K562 (cell line): ENCODE results near the gene MRLN. TPM values are rescaled to one million over a fixed set of nuclear protein-coding genes. Genes with fewer than 3 reads are reported as not detected.

Source experiments
- ATAC-seq: fragments of 200-7000 bp; cut with Tn5 transposase; 3 replicates; pipeline ENCODE4 v1.9.1; 2020; ENCODE audit warnings: moderate library complexity
- BruUV-seq: library from RNA; stranded (reverse); fragments of 400-500 nt; replicated peaks from 2 replicates; lab custom pipeline; 2021; lab: Mats Ljungman, UMichigan
- CTCF ChIA-PET: fragments of 300-600 bp; formaldehyde crosslinking; extraction: SDS; loops from one replicate; lab custom pipeline; 2021; ENCODE audit warnings: low intra/inter-chr PET ratio; lab: Yijun Ruan, JAX
- POLR2A ChIA-PET: fragments of 300-600, 350-650 bp; sonication (Branson Sonifier 250); formaldehyde crosslinking; extraction: SDS; loops from one replicate; lab custom pipeline; 2021; ENCODE audit warnings: antibody characterized with exemption, inconsistent platforms; lab: Yijun Ruan, JAX
- DNase-seq, 4 experiments: peaks; one replicate each; pipeline versions ENCODE4 v3.0.0 to v3.0.0-alpha.2; 2011 to 2018; ENCODE audit warnings: low spot score in 3 of 4, mixed read lengths in 3 of 4; ENCODE audit errors: extremely low read depth in 1 of 4
- FAIRE-seq: peaks from 2 replicates; lab custom pipeline; 2011; peaks lifted over from hg19 to GRCh38; lab: Jason Lieb, UNC
- H2AFZ ChIP-seq: 2 replicates; pipeline ENCODE4 v1.6.0; 2011; ENCODE audit warnings: low read depth, low read length, control low read depth, inconsistent platforms
- H3K27ac ChIP-seq: fragments of 200-600 bp; 3 replicates; pipeline ENCODE4 v1.8.0; 2011; ENCODE audit warnings: low read depth, mild to moderate bottlenecking, control low read depth, inconsistent platforms, low read length, moderate library complexity, mixed read lengths; ENCODE audit errors: extremely low read depth
- H3K27me3 ChIP-seq, 2 experiments: fragments of 300-600 bp in 1 of 2; 2 replicates in 1 of 2; 3 replicates in 1 of 2; pipeline versions ENCODE4 v1.6.0 to v1.8.0; 2011; ENCODE audit warnings: inconsistent platforms in 2 of 2, low read length in 2 of 2, mild to moderate bottlenecking in 1 of 2, mixed read lengths in 1 of 2, moderate library complexity in 1 of 2; ENCODE audit not compliant: control insufficient read depth in 2 of 2, insufficient read depth in 2 of 2
- H3K36me3 ChIP-seq: fragments of 300-600 bp; 3 replicates; pipeline ENCODE4 v1.8.0; 2011; ENCODE audit warnings: mild to moderate bottlenecking, low read length, inconsistent platforms; ENCODE audit not compliant: control insufficient read depth, insufficient read depth
- H3K4me1 ChIP-seq, 2 experiments: fragments of 200-600 bp in 1 of 2; replicated peaks in 1 of 2; 2 replicates in 1 of 2; 3 replicates in 1 of 2; pipeline versions ENCODE4 v1.5.1 to v1.8.0; 2011; ENCODE audit warnings: inconsistent platforms in 2 of 2, low read length in 2 of 2, mild to moderate bottlenecking in 1 of 2, mixed read lengths in 1 of 2, moderate library complexity in 1 of 2; ENCODE audit not compliant: control insufficient read depth in 2 of 2, insufficient read depth in 2 of 2
- H3K4me2 ChIP-seq: 2 replicates; pipeline ENCODE4 v1.6.1; 2011; ENCODE audit warnings: low read length, control low read depth, inconsistent platforms, mixed read lengths; ENCODE audit not compliant: insufficient read depth
- H3K4me3 ChIP-seq: fragments of 200-600 bp; sonication (generic), shearing (Covaris generic); 2 replicates; pipeline ENCODE4 v1.5.1; 2016; ENCODE audit warnings: control low read depth, inconsistent platforms
- H3K79me2 ChIP-seq: fragments of 200-600 bp; 3 replicates; pipeline ENCODE4 v1.8.0; 2011; ENCODE audit warnings: low read length, inconsistent platforms; ENCODE audit not compliant: control insufficient read depth, insufficient read depth
- H3K9ac ChIP-seq, 2 experiments: 2 replicates each; pipeline versions ENCODE4 v1.6.0 to v1.6.1; 2011; ENCODE audit warnings: low read depth in 2 of 2, low read length in 2 of 2, control low read depth in 1 of 2, inconsistent platforms in 1 of 2, mild to moderate bottlenecking in 1 of 2, mixed read lengths in 1 of 2; ENCODE audit not compliant: insufficient read depth in 1 of 2
- H3K9me1 ChIP-seq: one replicate; pipeline ENCODE4 v1.6.0; 2011; ENCODE audit warnings: inconsistent platforms, mild to moderate bottlenecking, low read length, moderate library complexity; ENCODE audit not compliant: control insufficient read depth, insufficient read depth
- H3K9me3 ChIP-seq: replicated peaks from 2 replicates; pipeline ENCODE4 v1.5.1; 2011; ENCODE audit warnings: low read depth, low read length, inconsistent platforms; ENCODE audit not compliant: control insufficient read depth, insufficient read depth
- H4K20me1 ChIP-seq: replicated peaks from 2 replicates; pipeline ENCODE4 v1.6.1; 2011; ENCODE audit warnings: low read length, inconsistent platforms, mixed read lengths; ENCODE audit not compliant: control insufficient read depth, insufficient read depth
- ARID3A ChIP-seq: IDR thresholded peaks from 2 replicates; pipeline ENCODE4 v1.6.1; 2012; ENCODE audit warnings: low read depth, low read length, improper control_type of control experiment, borderline replicate concordance
- HCFC1 ChIP-seq: IDR thresholded peaks from 2 replicates; pipeline ENCODE4 v1.6.1; 2012; ENCODE audit warnings: low read depth, low read length, improper control_type of control experiment
- MNT ChIP-seq, 2 experiments: fragments of 450-650 bp; conservative IDR thresholded peaks; 2 replicates each; pipeline ENCODE4 v1.6.1; 2017; ENCODE audit warnings: mild to moderate bottlenecking in 2 of 2, moderate library complexity in 2 of 2
- MYNN ChIP-seq, 2 experiments: sonication (generic); formaldehyde crosslinking in 1 of 2; IDR thresholded peaks; 2 replicates each; pipeline versions ENCODE4 v1.5.0 to v1.6.1; 2016 to 2020; ENCODE audit warnings: antibody characterized with exemption in 1 of 2, missing genetic modification reagents in 1 of 2
- SMARCA5 ChIP-seq: fragments of 450-650 bp; IDR thresholded peaks from 2 replicates; pipeline ENCODE4 v1.6.1; 2016
- TAL1 ChIP-seq: fragments of 450-650 bp; IDR thresholded peaks from 2 replicates; pipeline ENCODE4 v1.6.1; 2016; ENCODE audit warnings: mild to moderate bottlenecking
- TSC22D4 ChIP-seq: fragments of 450-650 bp; IDR thresholded peaks from 2 replicates; pipeline ENCODE4 v1.6.1; 2016; ENCODE audit warnings: missing genetic modification characterization, missing biosample characterization, control low read depth
- ZBTB34 ChIP-seq: fragments of 250-450 bp; sonication (Bioruptor Pico); IDR thresholded peaks from 2 replicates; pipeline ENCODE4 v1.8.0; 2021; ENCODE audit warnings: mild to moderate bottlenecking, moderate library complexity
- ZFP1 ChIP-seq: fragments of 450-650 bp; formaldehyde crosslinking; IDR thresholded peaks from 2 replicates; pipeline ENCODE4 v1.4.0; 2020; ENCODE audit warnings: mild to moderate bottlenecking, mixed read lengths
- ZNF24 ChIP-seq: fragments of 450-650 bp; IDR thresholded peaks from 2 replicates; pipeline ENCODE4 v1.6.1; 2016
- ZNF431 ChIP-seq: sonication (generic); formaldehyde crosslinking; IDR thresholded peaks from 2 replicates; pipeline ENCODE4 v1.8.0; 2022; ENCODE audit warnings: mild to moderate bottlenecking, missing genetic modification reagents
- WGBS: fragments of 100-300 bp; shearing (Covaris generic); methylation state at CpG from one replicate; pipeline ENCODE4 v1.1.6; 2016; ENCODE audit warnings: low coverage, mixed read lengths; ENCODE audit not compliant: insufficient coverage; ENCODE audit errors: missing lambda C conversion rate; 5-methylcytosine and 5-hydroxymethylcytosine counted together
- in situ Hi-C: fragments of 300-500 bp; cut with MboI; formaldehyde crosslinking; loops from 4 replicates; pipeline ENCODE4 v1.15.0; 2018; ENCODE audit warnings: inconsistent platforms, mixed read lengths
- intact Hi-C: fragments of 100-400 bp; cut with micrococcal nuclease; formaldehyde crosslinking; loops from 2 replicates; pipeline ENCODE4 v1.14.2; 2022
- polyA plus RNA-seq, 8 experiments: library from polyadenylated mRNA; depleted of rRNA in 4 of 8; stranded (reverse) in 5 of 8; unstranded in 3 of 8; fragments of >200 nt; fragmentation: Nextera tagmentation in 2 of 8; fragmentation: Illumina TruSeq in 1 of 8; extraction: Ambion mirVana in 2 of 8; extraction: Trizol in 1 of 8; gene quantifications; 2 replicates each; pipeline versions ENCODE4 v1.2.1 to v1.2.3, GENCODE V29; 2011 to 2014; ENCODE audit warnings: inconsistent platforms in 1 of 8, missing spikeins in 1 of 8
- total RNA-seq, 7 experiments: library from RNA; depleted of rRNA in 6 of 7; stranded (reverse); fragments of >200 nt in 6 of 7; fragmentation: Illumina TruSeq in 2 of 7; extraction: Trizol in 2 of 7; gene quantifications; 2 replicates each; pipeline versions ENCODE4 v1.2.1 to v1.2.3, GENCODE V29; 2011 to 2021; ENCODE audit warnings: low replicate concordance in 1 of 7

Gene MRLN
- total and polyA plus RNA-seq, 9 of the 15 experiments (the other 6 are each of a cell fraction or from before 2014, with no cell fraction given), result 0.07 to 0.13 TPM; not detected in 7

- in situ Hi-C loops, result no loop called here
- Histone ChIP-seq H3K27ac (no peak overlapping the region), H3K4me3 (no peak overlapping the region), H2AFZ (peak overlapping the region; percentile 27; the same call in 1 of the 2 replicates), H3K9ac (no peak overlapping the region), H3K27me3 (no peaks in the 10 kb centered on the region), H3K9me1 (no peaks in the 10 kb centered on the region), H3K79me2 (no peaks in the 10 kb centered on the region), H3K4me2 (no peak overlapping the region), H3K36me3 (no peaks in the 10 kb centered on the region), H3K4me1 (no peaks in the 10 kb centered on the region), H4K20me1 (no peaks in the 10 kb centered on the region), H3K9me3 (no peaks in the 10 kb centered on the region; the same call in 1 of the 2 replicates)
- 45% methylated on average over 3 of the region's 3 CpGs for WGBS
- DNase-seq (no peak), FAIRE-seq (no peak), ATAC-seq (no peak)
- BruUV-seq, result no TSS peak
- intact Hi-C loops, result no loop called here
- POLR2A ChIA-PET, result interaction anchor here (0.6 kb wide), 1 partner anchor 16 kb away, joined by 3 read pairs; no protein-coding TSS in a partner anchor
- CTCF ChIA-PET, result no interaction called here
- no peak for TF ChIP-seq MNT (conservative IDR thresholded peaks at IDR 0.05)
- no peak for TF ChIP-seq ARID3A
- no peak for TF ChIP-seq SMARCA5
- TF ChIP-seq TAL1, result no peak
- no peak for TF ChIP-seq ZNF431 (CRISPR knock-in tag)
- TF ChIP-seq ZFP1 (CRISPR knock-in tag), result no peak
- TF ChIP-seq HCFC1, result no peak
- TF ChIP-seq TSC22D4, result no peak
- TF ChIP-seq MYNN (IDR thresholded peaks at IDR 0.05), result no peak
- TF ChIP-seq MYNN (CRISPR knock-in tag; IDR thresholded peaks at IDR 0.05), result no peak
- no peak for TF ChIP-seq ZNF24
- TF ChIP-seq ZBTB34 (CRISPR knock-in tag), result no peak
These were observed 19.2 kb downstream of the MRLN start for GRCh38 chr10:59734014-59734462.
